ENCODE data around the gene HCRT.
A peak's percentile ranks its signal among the peaks of the same experiment; 100 is the strongest.

Gene HCRT

DNA sequence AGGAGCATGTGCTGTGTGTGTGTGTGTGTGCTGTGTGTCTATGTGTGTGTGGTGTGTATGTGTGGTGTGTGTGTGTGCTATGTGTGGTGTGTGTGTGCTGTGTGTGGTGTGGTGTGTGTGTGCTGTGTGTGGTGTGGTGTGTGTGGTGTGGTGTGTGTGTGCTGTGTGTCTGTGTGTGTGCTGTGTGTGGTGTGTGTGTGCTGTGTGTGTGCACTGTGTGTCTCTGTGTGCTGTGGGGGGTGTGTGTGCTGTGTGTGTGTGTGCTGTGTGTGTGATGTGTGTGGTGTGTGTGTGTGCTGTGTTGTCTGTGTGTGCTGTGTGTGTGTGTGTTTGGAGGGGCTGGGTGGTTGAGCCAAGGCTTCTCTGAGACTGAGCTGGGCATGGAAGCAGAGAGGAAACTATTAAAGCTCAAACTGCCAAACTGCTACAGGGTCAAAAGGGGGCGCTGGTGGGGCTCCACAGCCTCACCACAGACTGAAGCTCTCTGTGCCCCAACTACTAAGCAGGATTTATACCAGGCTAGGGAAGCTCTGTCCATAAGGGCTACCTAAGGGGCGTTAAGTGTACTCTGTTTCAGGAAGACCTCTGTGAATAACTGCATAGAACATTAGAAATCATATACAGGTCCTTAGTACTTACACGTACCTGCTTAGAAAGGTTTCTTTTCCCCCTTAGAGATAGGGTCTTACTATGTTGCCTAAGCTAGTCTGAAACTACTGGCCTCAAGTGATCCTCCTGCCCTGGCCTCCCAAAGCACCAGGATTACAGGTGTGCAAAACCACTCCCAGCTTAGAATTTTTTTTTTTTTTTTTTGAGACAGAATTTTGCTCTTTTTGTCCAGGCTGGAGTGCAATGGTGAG is 36.9 kb upstream of the HCRT start (continued):
- TF ChIP-seq, protein P1, sequence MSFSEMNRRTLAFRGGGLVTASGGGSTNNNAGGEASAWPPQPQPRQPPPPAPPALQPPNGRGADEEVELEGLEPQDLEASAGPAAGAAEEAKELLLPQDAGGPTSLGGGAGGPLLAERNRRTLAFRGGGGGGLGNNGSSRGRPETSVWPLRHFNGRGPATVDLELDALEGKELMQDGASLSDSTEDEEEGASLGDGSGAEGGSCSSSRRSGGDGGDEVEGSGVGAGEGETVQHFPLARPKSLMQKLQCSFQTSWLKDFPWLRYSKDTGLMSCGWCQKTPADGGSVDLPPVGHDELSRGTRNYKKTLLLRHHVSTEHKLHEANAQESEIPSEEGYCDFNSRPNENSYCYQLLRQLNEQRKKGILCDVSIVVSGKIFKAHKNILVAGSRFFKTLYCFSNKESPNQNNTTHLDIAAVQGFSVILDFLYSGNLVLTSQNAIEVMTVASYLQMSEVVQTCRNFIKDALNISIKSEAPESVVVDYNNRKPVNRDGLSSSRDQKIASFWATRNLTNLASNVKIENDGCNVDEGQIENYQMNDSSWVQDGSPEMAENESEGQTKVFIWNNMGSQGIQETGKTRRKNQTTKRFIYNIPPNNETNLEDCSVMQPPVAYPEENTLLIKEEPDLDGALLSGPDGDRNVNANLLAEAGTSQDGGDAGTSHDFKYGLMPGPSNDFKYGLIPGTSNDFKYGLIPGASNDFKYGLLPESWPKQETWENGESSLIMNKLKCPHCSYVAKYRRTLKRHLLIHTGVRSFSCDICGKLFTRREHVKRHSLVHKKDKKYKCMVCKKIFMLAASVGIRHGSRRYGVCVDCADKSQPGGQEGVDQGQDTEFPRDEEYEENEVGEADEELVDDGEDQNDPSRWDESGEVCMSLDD (tag by site-specific recombination; IDR thresholded peaks at IDR 0.05): no peak
- TF ChIP-seq ZNF239 (tag by site-specific recombination; IDR thresholded peaks at IDR 0.05): peak; percentile 69; the same call in 1 of the 2 replicates
- no peak for TF ChIP-seq OVOL3 (tag by site-specific recombination; IDR thresholded peaks at IDR 0.05)
- TF ChIP-seq ZNF768 (tag by site-specific recombination; IDR thresholded peaks at IDR 0.05): peak; percentile 96; the same call in 1 of the 2 replicates
- TF ChIP-seq, protein P2, sequence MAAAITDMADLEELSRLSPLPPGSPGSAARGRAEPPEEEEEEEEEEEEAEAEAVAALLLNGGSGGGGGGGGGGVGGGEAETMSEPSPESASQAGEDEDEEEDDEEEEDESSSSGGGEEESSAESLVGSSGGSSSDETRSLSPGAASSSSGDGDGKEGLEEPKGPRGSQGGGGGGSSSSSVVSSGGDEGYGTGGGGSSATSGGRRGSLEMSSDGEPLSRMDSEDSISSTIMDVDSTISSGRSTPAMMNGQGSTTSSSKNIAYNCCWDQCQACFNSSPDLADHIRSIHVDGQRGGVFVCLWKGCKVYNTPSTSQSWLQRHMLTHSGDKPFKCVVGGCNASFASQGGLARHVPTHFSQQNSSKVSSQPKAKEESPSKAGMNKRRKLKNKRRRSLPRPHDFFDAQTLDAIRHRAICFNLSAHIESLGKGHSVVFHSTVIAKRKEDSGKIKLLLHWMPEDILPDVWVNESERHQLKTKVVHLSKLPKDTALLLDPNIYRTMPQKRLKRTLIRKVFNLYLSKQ (tag by site-specific recombination; IDR thresholded peaks at IDR 0.05; ENCODE audit: borderline replicate concordance): no peak
- TF ChIP-seq BCL11B (tag by site-specific recombination; IDR thresholded peaks at IDR 0.05; ENCODE audit: low read depth): no peak
- TF ChIP-seq ZEB2 (tag by site-specific recombination; IDR thresholded peaks at IDR 0.05): no peak
- TF ChIP-seq YY1 (tag by site-specific recombination; IDR thresholded peaks at IDR 0.05): no peak
- TF ChIP-seq KLF1 (tag by site-specific recombination; IDR thresholded peaks at IDR 0.05): no peak
- no peak for TF ChIP-seq ZNF561 (tag by site-specific recombination; IDR thresholded peaks at IDR 0.05; ENCODE audit: borderline replicate concordance)
- no peak for TF ChIP-seq YY2 (tag by site-specific recombination; IDR thresholded peaks at IDR 0.05)
- TF ChIP-seq GFI1B (tag by site-specific recombination; IDR thresholded peaks at IDR 0.05): no peak
- no peak for TF ChIP-seq ZNF501 (tag by site-specific recombination; IDR thresholded peaks at IDR 0.05)
- TF ChIP-seq ZNF302 (tag by site-specific recombination; IDR thresholded peaks at IDR 0.05; ENCODE audit: low read depth): no peak
- no peak for TF ChIP-seq ZBTB1 (tag by site-specific recombination; IDR thresholded peaks at IDR 0.05)
- TF ChIP-seq ZNF777 (tag by site-specific recombination; IDR thresholded peaks at IDR 0.05; ENCODE audit: borderline replicate concordance): peak; percentile 36; the same call in 1 of the 2 replicates
- peak; percentile 61; the same call in 1 of the 2 replicates for TF ChIP-seq SALL2 (tag by site-specific recombination; IDR thresholded peaks at IDR 0.05; ENCODE audit: borderline replicate concordance)
- no peak for TF ChIP-seq HOXA7 (CRISPR knock-in tag; IDR thresholded peaks at IDR 0.05; ENCODE audit: borderline replicate concordance)
- TF ChIP-seq, protein P3, sequence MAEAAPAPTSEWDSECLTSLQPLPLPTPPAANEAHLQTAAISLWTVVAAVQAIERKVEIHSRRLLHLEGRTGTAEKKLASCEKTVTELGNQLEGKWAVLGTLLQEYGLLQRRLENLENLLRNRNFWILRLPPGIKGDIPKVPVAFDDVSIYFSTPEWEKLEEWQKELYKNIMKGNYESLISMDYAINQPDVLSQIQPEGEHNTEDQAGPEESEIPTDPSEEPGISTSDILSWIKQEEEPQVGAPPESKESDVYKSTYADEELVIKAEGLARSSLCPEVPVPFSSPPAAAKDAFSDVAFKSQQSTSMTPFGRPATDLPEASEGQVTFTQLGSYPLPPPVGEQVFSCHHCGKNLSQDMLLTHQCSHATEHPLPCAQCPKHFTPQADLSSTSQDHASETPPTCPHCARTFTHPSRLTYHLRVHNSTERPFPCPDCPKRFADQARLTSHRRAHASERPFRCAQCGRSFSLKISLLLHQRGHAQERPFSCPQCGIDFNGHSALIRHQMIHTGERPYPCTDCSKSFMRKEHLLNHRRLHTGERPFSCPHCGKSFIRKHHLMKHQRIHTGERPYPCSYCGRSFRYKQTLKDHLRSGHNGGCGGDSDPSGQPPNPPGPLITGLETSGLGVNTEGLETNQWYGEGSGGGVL (tag by site-specific recombination; IDR thresholded peaks at IDR 0.05): no peak
- no peak for TF ChIP-seq ZNF211 (tag by site-specific recombination; IDR thresholded peaks at IDR 0.05; ENCODE audit: low read depth)
- TF ChIP-seq EGR2 (tag by site-specific recombination; IDR thresholded peaks at IDR 0.05; ENCODE audit: low read depth): no peak
- TF ChIP-seq, protein P4, sequence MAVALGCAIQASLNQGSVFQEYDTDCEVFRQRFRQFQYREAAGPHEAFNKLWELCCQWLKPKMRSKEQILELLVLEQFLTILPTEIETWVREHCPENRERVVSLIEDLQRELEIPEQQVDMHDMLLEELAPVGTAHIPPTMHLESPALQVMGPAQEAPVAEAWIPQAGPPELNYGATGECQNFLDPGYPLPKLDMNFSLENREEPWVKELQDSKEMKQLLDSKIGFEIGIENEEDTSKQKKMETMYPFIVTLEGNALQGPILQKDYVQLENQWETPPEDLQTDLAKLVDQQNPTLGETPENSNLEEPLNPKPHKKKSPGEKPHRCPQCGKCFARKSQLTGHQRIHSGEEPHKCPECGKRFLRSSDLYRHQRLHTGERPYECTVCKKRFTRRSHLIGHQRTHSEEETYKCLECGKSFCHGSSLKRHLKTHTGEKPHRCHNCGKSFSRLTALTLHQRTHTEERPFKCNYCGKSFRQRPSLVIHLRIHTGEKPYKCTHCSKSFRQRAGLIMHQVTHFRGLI (tag by site-specific recombination; IDR thresholded peaks at IDR 0.05): no peak
- peak; percentile 52 for TF ChIP-seq ZNF157 (tag by site-specific recombination; IDR thresholded peaks at IDR 0.05)
- TF ChIP-seq ZNF621 (tag by site-specific recombination; IDR thresholded peaks at IDR 0.05): 0 out of 2 replicates have a peak, but pooled peaks have one; percentile 69
- TF ChIP-seq ZNF350 (tag by site-specific recombination; IDR thresholded peaks at IDR 0.05): no peak
- TF ChIP-seq, protein P5, sequence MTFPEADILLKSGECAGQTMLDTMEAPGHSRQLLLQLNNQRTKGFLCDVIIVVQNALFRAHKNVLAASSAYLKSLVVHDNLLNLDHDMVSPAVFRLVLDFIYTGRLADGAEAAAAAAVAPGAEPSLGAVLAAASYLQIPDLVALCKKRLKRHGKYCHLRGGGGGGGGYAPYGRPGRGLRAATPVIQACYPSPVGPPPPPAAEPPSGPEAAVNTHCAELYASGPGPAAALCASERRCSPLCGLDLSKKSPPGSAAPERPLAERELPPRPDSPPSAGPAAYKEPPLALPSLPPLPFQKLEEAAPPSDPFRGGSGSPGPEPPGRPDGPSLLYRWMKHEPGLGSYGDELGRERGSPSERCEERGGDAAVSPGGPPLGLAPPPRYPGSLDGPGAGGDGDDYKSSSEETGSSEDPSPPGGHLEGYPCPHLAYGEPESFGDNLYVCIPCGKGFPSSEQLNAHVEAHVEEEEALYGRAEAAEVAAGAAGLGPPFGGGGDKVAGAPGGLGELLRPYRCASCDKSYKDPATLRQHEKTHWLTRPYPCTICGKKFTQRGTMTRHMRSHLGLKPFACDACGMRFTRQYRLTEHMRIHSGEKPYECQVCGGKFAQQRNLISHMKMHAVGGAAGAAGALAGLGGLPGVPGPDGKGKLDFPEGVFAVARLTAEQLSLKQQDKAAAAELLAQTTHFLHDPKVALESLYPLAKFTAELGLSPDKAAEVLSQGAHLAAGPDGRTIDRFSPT (tag by site-specific recombination; IDR thresholded peaks at IDR 0.05): no peak
- TF ChIP-seq ZNF544 (tag by site-specific recombination; IDR thresholded peaks at IDR 0.05): no peak
- no peak for TF ChIP-seq ZNF837 (tag by site-specific recombination; IDR thresholded peaks at IDR 0.05)
- TF ChIP-seq ZNF560 (tag by site-specific recombination; IDR thresholded peaks at IDR 0.05; ENCODE audit: borderline replicate concordance): no peak
- TF ChIP-seq ZNF830 (tag by site-specific recombination; IDR thresholded peaks at IDR 0.05; ENCODE audit: low read depth): no peak
- no peak for TF ChIP-seq ZBTB21 (tag by site-specific recombination; IDR thresholded peaks at IDR 0.05)

Data from HEK293 (cell line).